ENCODE data around the gene HTR3A.

Gene HTR3A

GRCh38 chr11:113979431-113979830 is 4.5 kb downstream of the HTR3A start:
- no peak for TF ChIP-seq CTCF (IDR thresholded peaks at IDR 0.05; ENCODE audit: control insufficient read depth, extremely low read depth, insufficient read depth)
- no peak for DNase-seq (ENCODE audit: low read depth)
- no peak overlapping the region for H3K4me3 ChIP-seq (ENCODE audit: low read depth, low read length)

DNA sequence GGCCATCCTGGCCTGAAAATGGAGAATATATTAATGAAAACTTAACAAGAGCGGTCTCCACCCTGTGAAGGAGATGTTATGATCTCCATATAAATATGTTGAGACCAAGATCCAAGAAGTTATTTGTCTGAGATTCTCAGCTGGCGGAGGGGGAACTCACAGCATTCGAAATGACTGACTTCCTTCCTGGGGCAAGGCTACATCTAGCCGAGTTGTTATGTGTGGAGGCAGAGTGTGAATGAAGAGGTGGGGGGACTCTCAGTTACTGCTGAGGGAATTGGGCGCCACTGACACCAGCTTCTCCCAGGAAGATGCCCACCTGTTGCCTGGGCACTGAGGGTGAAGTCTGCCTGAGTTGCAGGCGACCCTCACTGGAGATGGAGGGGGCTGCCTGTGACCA is 5.9 kb downstream of the HTR3A start:
- no peak for TF ChIP-seq CTCF (IDR thresholded peaks at IDR 0.05; ENCODE audit: control insufficient read depth, extremely low read depth, insufficient read depth)
- H3K4me3 ChIP-seq (ENCODE audit: low read depth, low read length): no peak overlapping the region
- DNase-seq (ENCODE audit: low read depth): no peak

- H3K4me3 ChIP-seq (ENCODE audit: low read depth, low read length): no peak overlapping the region
- TF ChIP-seq CTCF (IDR thresholded peaks at IDR 0.05; ENCODE audit: control insufficient read depth, extremely low read depth, insufficient read depth): no peak
- no peak for DNase-seq (ENCODE audit: low read depth)
Measured at GRCh38 chr11:113982306-113982705, 7.4 kb downstream of the HTR3A start.

GRCh38 chr11:113984781-113985180 is 9.9 kb downstream of the HTR3A start:
- H3K4me3 ChIP-seq (ENCODE audit: low read depth, low read length): no peak overlapping the region
- DNase-seq (ENCODE audit: low read depth): no peak
- no peak for TF ChIP-seq CTCF (IDR thresholded peaks at IDR 0.05; ENCODE audit: control insufficient read depth, extremely low read depth, insufficient read depth)

DNA sequence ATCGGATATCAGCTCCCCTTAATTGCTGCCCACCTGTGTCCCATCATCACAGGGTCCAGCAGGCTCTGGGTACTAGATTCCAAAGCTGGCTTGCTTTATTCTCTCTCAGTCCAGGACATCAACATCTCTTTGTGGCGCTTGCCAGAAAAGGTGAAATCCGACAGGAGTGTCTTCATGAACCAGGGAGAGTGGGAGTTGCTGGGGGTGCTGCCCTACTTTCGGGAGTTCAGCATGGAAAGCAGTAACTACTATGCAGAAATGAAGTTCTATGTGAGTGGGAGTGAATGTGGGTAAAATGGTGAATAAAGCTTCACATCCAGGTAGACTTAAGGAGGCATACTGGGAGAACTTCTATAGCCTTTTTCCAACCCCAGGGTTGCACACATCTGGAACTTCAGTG is 11.0 kb downstream of the HTR3A start:
- TF ChIP-seq CTCF (IDR thresholded peaks at IDR 0.05; ENCODE audit: control insufficient read depth, extremely low read depth, insufficient read depth): no peak
- no peak for DNase-seq (ENCODE audit: low read depth)
- no peak overlapping the region for H3K4me3 ChIP-seq (ENCODE audit: low read depth, low read length)

DNA sequence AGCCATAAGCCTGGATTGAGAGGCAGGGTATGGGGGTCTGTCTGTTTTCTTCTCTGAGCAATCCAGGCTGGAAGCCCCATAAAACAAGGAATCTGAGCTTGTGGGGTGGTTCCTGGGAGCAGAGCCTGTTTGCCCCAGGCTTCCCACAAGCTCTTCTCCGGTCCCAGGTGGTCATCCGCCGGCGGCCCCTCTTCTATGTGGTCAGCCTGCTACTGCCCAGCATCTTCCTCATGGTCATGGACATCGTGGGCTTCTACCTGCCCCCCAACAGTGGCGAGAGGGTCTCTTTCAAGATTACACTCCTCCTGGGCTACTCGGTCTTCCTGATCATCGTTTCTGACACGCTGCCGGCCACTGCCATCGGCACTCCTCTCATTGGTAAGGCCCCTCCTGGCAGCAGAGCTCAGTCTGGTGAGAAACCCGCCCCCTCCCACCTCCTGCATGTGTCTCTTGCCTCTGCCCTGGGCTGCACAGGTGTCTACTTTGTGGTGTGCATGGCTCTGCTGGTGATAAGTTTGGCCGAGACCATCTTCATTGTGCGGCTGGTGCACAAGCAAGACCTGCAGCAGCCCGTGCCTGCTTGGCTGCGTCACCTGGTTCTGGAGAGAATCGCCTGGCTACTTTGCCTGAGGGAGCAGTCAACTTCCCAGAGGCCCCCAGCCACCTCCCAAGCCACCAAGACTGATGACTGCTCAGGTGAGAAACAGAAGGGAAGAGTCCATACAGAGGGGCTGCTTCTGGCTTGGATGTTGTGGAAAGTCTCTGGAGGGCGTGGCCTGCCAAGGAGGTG is 11.6 kb downstream of the HTR3A start:
- no peak for DNase-seq (ENCODE audit: low read depth)
- TF ChIP-seq CTCF (IDR thresholded peaks at IDR 0.05; ENCODE audit: control insufficient read depth, extremely low read depth, insufficient read depth): no peak
- no peak overlapping the region for H3K4me3 ChIP-seq (ENCODE audit: low read depth, low read length)

DNA sequence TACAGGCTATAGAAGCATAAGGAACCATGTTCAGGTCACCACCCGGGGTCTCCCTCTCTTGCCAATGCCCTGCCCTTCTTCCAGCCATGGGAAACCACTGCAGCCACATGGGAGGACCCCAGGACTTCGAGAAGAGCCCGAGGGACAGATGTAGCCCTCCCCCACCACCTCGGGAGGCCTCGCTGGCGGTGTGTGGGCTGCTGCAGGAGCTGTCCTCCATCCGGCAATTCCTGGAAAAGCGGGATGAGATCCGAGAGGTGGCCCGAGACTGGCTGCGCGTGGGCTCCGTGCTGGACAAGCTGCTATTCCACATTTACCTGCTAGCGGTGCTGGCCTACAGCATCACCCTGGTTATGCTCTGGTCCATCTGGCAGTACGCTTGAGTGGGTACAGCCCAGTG is 14.5 kb downstream of the HTR3A start:
- DNase-seq (ENCODE audit: low read depth): no peak

More for the DNA sequence above, 14.5 kb downstream of the HTR3A start:
- TF ChIP-seq CTCF (IDR thresholded peaks at IDR 0.05; ENCODE audit: control insufficient read depth, extremely low read depth, insufficient read depth): no peak
- H3K4me3 ChIP-seq (ENCODE audit: low read depth, low read length): no peak overlapping the region

Data from LNCaP clone FGC (cell line).